D721Med (cell line): ENCODE data around the gene DTNB.

Experiments used
- DNase-seq: peaks from one replicate; pipeline ENCODE4 v3.0.0; 2011; ENCODE audit warnings: low spot score; ENCODE audit not compliant: insufficient read length
- FAIRE-seq: peaks from 2 replicates; lab custom pipeline; 2011; peaks lifted over from hg19 to GRCh38; lab: Jason Lieb, UNC
- TF ChIP-seq, protein P1 (sequence below): IDR thresholded peaks from 2 replicates; pipeline ENCODE4 v1.5.1; 2012; ENCODE audit warnings: mild to moderate bottlenecking, control low read depth; ENCODE audit not compliant: insufficient read depth; ENCODE audit errors: missing control alignments

Gene DTNB

GRCh38 chr2:25334482-25334881 is 338.9 kb downstream of the DTNB start:
- FAIRE-seq (no peak), DNase-seq (no peak)
- TF ChIP-seq, protein P1, sequence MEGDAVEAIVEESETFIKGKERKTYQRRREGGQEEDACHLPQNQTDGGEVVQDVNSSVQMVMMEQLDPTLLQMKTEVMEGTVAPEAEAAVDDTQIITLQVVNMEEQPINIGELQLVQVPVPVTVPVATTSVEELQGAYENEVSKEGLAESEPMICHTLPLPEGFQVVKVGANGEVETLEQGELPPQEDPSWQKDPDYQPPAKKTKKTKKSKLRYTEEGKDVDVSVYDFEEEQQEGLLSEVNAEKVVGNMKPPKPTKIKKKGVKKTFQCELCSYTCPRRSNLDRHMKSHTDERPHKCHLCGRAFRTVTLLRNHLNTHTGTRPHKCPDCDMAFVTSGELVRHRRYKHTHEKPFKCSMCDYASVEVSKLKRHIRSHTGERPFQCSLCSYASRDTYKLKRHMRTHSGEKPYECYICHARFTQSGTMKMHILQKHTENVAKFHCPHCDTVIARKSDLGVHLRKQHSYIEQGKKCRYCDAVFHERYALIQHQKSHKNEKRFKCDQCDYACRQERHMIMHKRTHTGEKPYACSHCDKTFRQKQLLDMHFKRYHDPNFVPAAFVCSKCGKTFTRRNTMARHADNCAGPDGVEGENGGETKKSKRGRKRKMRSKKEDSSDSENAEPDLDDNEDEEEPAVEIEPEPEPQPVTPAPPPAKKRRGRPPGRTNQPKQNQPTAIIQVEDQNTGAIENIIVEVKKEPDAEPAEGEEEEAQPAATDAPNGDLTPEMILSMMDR, result no peak

DNA sequence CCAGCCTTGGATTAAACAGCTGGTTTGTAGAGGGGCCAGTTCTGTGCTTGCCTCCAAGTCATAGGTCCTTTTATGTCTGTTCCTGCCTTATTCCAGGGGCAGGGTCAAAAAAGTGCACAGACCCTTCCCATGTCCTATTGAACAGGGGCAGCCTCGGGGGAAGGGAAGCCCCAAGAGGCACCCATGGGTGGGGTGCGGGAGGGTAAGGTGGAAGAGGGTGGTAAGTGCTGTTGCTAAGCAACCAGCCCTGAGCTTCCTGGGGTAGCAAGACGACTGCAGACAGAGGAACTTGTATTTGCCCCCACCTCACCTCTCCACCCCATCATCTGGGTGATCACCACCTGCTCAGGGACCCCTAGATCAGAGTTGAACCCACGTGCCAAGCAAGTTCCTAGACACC is 339.4 kb downstream of the DTNB start:
- TF ChIP-seq, protein P1, result no peak
- no peak for DNase-seq
- no peak for FAIRE-seq

DNA sequence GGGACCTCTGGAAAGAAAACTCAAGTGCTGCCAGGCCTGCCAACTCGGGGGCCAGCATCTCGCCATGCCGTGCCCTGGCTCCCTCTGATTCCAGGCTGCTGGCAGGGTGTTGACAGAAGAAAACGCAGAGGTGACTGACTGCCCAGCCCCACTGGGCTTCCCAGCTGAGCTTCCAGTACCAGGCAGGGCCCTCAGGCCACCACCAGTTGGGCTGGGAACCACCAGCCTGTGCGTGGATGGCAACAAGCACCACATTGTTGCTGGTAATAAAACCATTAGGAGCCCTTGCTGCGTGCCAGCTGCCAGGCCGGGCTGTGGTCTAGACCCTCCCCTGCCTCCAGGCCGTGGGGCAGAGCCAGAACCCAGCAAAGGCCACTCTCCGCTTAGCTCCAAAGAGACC is 340.8 kb downstream of the DTNB start:
- DNase-seq (no peak), FAIRE-seq (no peak)
- TF ChIP-seq, protein P1, result no peak

GRCh38 chr2:25331686-25332365 is 341.6 kb downstream of the DTNB start:
- TF ChIP-seq, protein P1, result no peak
- DNase-seq (no peak), FAIRE-seq (no peak)

GRCh38 chr2:25330937-25331336 is 342.4 kb downstream of the DTNB start:
- no peak for FAIRE-seq
- TF ChIP-seq, protein P1, result no peak

GRCh38 chr2:25330273-25330672 is 343.1 kb downstream of the DTNB start:
- DNase-seq (no peak), FAIRE-seq (no peak)
- TF ChIP-seq, protein P1, result no peak

More at GRCh38 chr2:25330937-25331336, 342.4 kb downstream of the DTNB start:
- no peak for DNase-seq
